Measurements from ENCODE around the gene ATP11A. TPM values are rescaled to one million over a fixed set of nuclear protein-coding genes. Genes with fewer than 3 reads are reported as not detected.

Gene ATP11A
- total and polyA plus RNA-seq, 10 of the 15 experiments (the other 5 are each of a cell fraction or from before 2014, with no cell fraction given) = 1.4 to 69.6 (median 14.4) TPM

DNA sequence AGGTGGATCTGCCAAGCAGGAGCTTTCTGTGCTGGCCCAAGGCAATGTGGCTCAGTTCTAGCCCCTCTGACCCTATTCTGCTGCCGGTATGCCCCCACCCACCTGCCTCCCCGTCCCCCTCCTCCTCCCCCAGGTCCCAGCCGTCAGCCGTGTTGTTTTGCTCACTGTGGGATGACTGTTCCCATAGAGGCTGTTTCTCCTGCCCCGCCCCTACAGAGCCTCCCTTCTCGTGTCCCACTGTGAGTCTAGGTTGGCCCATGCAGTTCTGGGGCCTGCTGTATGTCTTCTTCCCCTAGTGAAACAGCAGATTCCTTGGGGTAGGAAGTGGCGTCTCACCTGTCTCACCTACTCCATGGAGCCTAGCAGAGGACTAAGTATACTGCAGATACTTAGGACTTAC is 48.8 kb downstream of the ATP11A start (continued):
- TF ChIP-seq E2F4 (IDR thresholded peaks at IDR 0.05; ENCODE audit: low read depth, low read length) = no peak
- no peak for TF ChIP-seq PML (IDR thresholded peaks at IDR 0.05; ENCODE audit: low read length)
- no peak for TF ChIP-seq MEF2A (IDR thresholded peaks at IDR 0.05; ENCODE audit: insufficient read depth, low read depth, low read length)

DNA sequence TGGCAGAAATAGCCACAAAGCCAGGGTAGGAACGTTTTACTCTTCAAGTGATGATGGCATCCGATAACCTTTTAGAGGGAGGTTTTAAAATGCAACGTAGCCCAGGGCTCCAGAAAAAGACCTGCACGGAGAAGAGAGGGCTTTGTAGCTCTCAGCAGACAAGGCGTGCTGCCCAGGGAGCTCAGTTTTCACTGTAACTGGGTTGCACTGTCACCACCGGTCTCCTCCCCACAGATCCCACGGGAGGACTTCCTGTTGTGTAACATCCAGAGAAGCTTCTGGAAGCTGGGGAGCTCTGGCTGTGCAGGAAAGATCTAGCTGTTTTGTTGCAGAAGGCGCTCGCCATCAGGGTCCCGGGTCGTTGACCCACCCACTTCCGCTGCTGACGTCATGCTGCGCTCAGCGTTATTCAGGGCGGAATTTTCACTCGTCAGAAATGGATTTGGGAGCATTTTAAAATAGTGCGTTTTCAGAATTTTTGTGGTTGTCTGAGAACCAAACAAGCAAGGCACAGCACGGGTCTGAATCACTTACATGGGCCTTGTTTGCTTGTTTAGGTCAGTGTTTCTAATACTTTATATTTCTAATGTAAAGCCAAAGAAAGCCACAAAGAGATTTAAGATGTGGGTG is 50.8 kb downstream of the ATP11A start:
- H3K79me2 ChIP-seq (ENCODE audit: control insufficient read depth, insufficient read depth, low read length) = peaks cover 4% of the 10 kb centered on the region
- no peaks in the 10 kb centered on the region for H4K20me1 ChIP-seq (ENCODE audit: control insufficient read depth, insufficient read depth)
- ChIA-PET RAD21 (ENCODE audit: unreplicated experiment) (no interaction called here), SMC1A (ENCODE audit: uncharacterized antibody, unreplicated experiment) (interaction anchor here (1.1 kb wide), 1 partner anchor 14 kb away, joined by 3 read pairs; no protein-coding TSS in a partner anchor), CTCF (no interaction called here), POLR2A (no interaction called here)
- in situ Hi-C loops (cut with MboI) (no loop called here), intact Hi-C loops (cut with micrococcal nuclease; ENCODE audit: unreplicated experiment) (no loop called here)
- no peak for FAIRE-seq
- BruUV-seq (replicated peaks) = no TSS peak
- H3K9ac ChIP-seq (ENCODE audit: control insufficient read depth, insufficient read depth, low read length) = no peak overlapping the region
- H3K4me1 ChIP-seq (ENCODE audit: control insufficient read depth, insufficient read depth, low read length) = no peaks in the 10 kb centered on the region
- no peak for ATAC-seq
- 94% methylated on average over 19 of the region's 19 CpGs for WGBS (ENCODE audit: insufficient coverage, insufficient replicate concordance, low lambda C conversion rate, missing lambda C conversion rate)
- no peak overlapping the region for H2AFZ ChIP-seq (ENCODE audit: control insufficient read depth, low read depth, low read length)
- no peak overlapping the region for H3K4me3 ChIP-seq
- no peaks in the 10 kb centered on the region for H3K9me3 ChIP-seq (replicated peaks; ENCODE audit: control insufficient read depth, insufficient read depth, low read length)
- H3K36me3 ChIP-seq (ENCODE audit: control insufficient read depth in 2 of 2, insufficient read depth in 2 of 2, low read length in 1 of 2) = peaks cover 0 to 3% of the 10 kb centered on the region in 2 experiments; a peak in 1 of 4 replicates
- H3K27ac ChIP-seq (ENCODE audit: control insufficient read depth, insufficient read depth) = no peak overlapping the region
- DNase-seq (ENCODE audit: low read depth, low spot score) = no peak
- TF ChIP-seq ESRRA (IDR thresholded peaks at IDR 0.05; ENCODE audit: low read length) (no peak), E2F4 (IDR thresholded peaks at IDR 0.05; ENCODE audit: low read depth, low read length) (no peak), KDM1A (IDR thresholded peaks at IDR 0.05; ENCODE audit: borderline replicate concordance) (no peak), NFYB (IDR thresholded peaks at IDR 0.05; ENCODE audit: insufficient read depth, low read depth, low read length) (no peak), RCOR1 (conservative IDR thresholded peaks at IDR 0.05; ENCODE audit: low read depth, low read length) (no peak)
- TF ChIP-seq, protein P1, sequence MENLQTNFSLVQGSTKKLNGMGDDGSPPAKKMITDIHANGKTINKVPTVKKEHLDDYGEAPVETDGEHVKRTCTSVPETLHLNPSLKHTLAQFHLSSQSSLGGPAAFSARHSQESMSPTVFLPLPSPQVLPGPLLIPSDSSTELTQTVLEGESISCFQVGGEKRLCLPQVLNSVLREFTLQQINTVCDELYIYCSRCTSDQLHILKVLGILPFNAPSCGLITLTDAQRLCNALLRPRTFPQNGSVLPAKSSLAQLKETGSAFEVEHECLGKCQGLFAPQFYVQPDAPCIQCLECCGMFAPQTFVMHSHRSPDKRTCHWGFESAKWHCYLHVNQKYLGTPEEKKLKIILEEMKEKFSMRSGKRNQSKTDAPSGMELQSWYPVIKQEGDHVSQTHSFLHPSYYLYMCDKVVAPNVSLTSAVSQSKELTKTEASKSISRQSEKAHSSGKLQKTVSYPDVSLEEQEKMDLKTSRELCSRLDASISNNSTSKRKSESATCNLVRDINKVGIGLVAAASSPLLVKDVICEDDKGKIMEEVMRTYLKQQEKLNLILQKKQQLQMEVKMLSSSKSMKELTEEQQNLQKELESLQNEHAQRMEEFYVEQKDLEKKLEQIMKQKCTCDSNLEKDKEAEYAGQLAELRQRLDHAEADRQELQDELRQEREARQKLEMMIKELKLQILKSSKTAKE (IDR thresholded peaks at IDR 0.05; ENCODE audit: low read depth, poor library complexity, severe bottlenecking) = no peak
- no peak overlapping the region for H3K4me2 ChIP-seq (ENCODE audit: control insufficient read depth, insufficient read depth)
- no peaks in the 10 kb centered on the region for H3K27me3 ChIP-seq (replicated peaks in 1 of 2; ENCODE audit: control insufficient read depth in 2 of 2, insufficient read depth in 2 of 2, low read length in 1 of 2)

All from GM12878 (cell line).